ENCODE measurements around the gene EIF1.
"Not testable (repeated sequence)": the region's sequence is repeated elsewhere in the genome, so short reads cannot be mapped to it uniquely, and the experiment has no call there.

Gene EIF1

DNA sequence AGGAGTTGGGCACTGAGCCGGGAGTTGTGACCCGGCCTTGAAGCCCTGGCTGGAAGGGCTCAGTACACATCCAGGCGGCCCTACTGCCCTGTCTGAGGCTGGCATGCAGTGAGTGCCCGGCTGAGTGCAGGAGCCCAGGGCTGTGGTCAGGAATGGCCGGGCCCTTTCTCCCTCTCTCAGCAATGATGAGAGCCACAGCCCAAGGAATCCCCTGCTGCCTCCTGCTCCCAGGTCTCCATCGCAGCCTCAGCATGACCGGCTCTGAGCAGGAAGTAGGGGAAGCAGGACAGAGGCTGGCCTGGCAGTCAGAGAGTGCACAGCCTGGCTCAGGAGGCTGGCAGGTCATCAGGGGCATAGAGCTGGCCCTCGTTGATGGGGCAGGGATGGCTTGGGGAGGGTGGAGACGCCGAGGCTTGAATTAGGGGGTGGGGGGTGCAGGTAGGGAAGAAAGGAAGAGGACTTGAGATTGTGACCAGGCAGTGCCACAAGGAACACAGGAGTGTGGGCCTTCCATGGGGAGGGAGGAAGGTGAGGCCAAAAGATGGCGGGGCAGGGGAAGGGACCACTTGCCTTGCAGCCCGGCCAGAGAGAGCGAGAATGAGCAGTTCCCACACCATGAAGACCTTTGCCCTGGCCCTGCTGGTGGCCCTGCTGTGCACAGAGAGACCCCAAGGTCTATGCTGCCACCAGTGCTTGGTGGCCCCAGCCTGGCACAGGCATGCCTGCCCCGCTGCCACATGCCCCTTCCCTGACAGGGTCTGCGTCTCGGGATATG, 32.2 kb upstream of the EIF1 start:
- DNase-seq, result no peak

DNA sequence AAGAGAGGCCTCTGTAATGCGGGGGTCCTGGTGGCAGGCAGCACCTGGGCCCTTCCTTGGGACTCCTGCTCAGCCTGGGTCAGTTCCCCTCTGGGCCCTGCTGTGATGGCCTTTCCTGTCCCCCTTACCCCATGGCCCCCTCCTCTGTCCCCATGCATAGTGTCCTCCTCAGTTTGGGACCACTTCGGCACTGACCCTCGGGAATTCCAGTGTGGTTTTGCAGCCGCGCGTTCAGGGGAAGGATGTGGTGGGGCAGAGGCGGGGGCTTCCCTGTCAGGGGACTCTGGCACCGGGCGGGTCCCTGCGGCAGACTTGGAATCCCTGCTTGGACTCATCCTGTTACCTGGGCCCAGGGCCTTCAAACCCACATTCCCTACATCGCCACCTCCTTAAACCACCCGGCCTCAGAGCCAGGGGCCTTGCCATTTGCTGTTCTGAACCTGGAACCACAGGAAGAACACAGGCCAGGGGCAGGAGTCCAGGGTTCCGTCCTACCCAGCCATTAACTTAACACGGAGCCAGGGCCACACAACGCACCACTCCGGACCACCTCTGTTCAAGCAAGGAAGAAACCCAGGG, 31.4 kb upstream of the EIF1 start:
- no peak for DNase-seq

DNA sequence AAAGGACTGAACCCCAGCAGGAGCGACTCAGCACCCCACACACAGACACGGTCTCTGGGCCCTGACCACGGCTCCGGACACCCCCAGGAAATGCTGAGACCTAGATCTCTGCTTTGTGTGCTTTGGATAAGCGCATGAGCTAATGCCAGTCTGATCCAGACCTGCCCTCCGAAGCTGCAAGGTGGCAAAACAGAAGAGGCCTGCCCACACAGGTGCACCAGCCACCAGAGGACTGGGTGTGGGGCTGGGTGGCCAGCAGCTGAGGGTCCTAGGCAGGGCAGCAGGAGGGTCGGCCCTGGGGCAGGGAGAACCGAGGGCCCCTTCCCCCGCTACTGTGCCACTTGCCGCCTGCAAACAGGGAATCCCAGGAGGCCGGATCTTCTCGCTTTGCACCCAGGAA, 30.7 kb upstream of the EIF1 start:
- DNase-seq, result no peak

DNA sequence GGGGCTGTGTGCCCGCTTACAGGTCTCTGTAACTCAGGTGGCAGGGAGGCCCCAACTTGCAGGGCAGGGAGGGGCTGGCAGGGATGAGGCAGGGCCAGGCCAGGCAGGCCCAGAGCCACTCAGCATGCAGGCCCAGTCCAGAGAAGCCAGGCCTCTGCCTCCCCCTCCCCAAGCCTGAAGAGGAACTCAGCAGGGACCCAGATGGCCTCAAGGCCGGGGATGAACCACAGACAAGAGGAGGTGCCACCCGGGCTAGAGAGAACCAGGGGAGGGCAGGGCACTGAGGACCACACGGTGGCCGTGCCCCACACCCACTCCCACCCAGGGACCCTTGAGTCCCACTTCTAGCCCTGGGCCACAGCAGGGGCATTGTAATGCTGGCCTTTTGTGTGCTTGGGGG, 29.8 kb upstream of the EIF1 start:
- no peak for DNase-seq

DNA sequence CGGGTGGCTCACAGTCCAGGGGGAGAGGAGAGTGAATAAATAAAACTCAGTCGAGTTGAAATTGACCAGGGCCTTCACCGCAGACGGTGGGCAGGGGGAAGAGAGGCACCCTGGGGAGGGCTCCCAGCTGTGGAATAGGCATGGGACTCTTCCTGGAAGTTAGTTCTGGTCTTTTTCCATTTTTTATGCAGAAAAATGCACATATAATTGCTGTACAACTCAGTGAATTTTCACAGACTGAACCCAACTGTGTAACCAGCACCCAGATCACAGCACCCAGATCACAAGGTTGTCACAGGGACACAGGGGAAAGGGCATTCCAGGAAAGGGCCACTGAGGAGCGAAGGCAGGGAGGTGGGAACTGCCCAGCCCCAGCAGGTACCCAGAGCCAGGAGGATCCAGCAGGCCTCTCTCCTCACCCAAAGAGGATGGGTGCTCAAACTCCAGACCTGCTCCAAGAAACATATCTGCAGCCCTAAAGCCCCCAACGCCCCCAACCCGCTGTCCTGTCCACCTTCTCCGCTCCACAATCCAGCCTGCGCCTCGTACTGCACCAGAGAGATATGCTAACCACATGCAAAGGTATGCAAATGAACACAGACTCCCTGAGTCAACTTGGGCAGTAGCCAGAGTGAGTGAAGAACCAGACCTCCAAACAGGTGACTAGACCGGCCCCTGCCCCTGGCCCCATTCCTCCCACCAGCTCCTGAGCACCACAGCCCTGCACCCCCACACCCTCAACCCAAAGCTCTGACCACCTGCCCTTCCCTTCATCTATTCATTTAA, 29.1 kb upstream of the EIF1 start:
- no peak for DNase-seq

DNA sequence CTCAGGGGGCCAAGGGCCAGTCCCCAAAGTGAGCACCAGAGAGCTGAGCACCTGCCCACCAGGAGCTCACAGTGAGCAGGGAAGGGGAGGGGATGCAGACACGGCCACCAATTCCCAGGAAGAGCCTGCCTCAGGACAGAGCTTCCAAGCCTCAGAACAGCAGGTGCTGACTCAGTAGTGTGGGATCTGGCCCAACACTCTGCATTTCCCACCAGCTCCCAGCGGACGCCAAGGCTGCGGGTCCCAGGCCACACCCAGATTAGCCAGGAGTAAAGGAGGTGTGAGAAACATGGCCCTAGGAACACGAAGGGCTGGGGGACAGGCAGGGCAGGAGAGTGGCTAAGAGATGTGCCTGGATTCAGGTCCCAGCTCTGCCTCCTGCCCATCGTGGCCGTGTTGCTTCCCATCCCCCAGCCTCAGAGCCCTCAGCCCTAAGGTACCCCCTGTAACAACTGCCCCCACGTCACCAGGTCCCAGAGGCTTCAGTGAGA, 28.4 kb upstream of the EIF1 start:
- DNase-seq, result no peak

DNA sequence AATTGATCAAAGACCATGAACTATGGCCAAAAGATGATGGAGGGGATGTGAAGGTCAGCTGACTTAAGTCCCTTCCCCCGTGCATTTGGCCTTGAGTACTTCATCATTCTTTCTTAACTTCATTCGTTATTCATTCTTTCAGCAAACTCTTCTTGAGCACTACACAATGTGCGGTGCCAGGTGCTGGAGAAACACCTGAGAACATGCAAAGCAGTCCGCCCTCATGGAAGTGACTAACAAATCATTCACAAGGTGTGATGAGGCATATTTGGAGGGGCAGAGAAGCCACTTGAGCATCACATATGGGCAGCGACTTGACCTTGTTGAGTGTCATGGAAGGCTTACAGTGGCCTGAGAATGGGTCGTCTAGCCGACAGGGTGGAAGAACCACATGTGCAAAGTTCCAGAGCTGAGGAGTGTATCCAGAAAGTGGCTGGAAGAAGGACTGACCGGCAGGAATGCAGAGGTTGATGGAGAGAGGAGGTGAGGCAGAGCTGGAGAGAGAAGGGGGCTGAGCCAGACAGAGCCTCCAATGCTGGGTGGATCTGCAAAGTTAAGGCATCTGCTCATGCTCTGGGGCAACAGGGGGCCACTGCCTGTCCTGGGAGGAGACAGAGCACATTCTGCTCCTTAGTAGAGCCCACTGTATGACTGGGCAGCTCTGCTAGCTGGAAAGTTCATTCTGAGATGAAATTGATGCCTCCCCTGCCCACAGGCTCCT, 25.1 kb upstream of the EIF1 start:
- DNase-seq, result no peak

DNA sequence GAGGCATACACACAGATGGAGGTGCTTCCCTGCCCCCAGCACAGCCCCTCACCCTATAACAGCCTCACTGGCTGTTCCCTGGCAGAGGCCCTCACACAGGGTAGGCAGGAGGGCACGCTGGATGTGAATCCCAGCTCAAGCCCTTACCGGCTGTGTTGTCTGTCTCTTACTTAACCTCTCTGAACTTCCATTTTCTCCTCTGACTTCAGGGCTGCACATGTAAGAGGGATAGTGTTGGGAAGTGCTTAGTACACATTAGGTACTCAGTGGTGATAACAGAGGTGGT, 24.6 kb upstream of the EIF1 start:
- DNase-seq, result no peak

DNA sequence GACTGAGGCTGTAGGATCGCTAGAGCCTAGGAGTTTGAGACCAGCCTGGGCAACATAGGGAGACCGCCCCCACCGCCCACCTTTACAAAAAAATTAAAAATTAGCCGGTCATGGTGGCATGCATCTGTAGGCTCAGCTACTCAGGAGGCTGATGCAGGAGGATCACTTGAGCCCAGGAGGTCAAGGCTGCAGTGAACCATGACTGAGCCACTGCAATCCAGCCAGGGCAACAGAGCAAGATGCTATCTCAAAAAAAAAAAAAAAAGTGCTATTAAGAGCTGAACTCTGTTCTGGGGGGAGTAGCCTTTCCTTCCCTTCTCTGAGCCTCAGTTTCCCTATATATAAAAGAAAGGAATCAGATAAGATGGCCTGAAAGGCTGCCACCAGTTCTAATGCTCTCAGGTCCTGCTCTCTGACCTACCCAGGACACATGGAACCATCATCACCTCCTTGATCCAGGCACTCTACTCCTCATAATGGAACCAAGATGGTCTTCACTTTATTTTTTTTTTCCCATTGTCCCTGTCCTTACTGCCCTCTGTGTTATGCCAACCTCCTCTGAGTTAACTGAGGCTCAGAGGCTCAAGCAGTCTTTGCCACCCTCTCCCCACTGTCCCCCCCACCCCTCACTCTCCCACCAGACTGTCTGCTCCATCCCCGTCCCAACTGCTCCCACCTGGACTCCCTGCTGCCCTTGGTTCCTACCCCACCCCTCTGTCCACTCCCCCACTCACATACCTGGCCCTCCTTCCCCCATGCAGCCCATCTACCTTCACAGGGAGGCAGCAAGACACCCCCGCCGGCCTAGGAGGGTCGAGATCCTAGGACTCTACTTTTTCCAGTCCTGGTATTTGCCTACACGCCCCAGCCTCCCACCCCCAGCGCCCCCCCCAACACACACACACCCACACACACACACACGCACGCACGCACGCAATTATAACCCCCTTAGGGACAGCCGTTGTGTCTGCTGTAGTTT, 23.8 kb upstream of the EIF1 start:
- DNase-seq, result no peak

DNA sequence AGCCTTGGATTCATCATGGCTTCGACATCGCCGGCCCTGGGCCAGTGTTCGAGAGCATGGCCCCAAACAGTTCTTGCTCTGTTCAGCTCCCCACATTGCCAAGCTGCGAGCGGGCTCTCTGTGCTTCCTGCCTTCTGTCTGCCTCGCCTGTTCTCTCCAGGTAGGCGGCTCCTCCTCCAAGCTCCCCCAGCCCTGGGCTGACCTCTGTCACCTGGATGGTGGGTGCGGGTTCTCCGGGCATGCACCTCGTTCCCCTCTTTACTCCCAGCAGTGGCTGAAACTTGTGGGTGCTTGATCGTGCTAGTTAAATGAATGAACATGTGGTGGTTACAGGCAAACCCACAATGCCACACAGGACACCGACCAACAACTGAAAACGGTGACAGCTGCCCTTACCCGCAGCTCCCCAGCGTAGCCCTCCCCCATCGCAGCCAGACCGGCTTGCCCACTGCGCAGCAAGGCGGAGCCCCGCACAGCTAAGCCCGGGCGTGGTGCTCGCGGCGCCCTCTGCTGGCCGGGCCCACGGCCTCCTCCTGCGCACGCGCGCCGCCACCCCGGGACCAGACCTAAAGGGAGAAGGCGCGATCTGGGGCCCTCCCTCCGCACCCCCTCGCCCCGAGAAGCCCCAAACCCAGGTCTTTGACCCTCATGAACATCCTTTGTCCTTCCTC, 23.0 kb upstream of the EIF1 start:
- DNase-seq, result peak; percentile 92

DNA sequence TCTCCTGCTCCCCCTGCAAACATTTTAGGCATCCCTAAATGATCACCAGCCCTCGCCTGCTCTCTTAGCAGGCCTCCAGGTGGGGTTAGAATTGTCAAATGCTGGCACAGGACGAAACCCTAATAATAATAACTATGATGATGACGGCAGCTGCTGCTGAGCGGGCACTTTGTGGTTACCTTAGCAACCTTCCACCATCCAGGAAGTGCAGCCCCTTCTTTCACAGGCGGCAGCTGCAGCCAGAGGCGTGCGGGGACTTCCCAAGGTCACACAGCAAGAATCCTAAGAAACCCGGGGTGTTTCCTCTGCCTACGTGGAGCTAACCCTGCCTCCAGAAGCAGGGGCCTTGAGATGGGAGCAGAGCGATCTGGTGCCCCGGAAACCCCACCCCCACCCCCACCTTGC, 22.4 kb upstream of the EIF1 start:
- peak; percentile 56 for DNase-seq

DNA sequence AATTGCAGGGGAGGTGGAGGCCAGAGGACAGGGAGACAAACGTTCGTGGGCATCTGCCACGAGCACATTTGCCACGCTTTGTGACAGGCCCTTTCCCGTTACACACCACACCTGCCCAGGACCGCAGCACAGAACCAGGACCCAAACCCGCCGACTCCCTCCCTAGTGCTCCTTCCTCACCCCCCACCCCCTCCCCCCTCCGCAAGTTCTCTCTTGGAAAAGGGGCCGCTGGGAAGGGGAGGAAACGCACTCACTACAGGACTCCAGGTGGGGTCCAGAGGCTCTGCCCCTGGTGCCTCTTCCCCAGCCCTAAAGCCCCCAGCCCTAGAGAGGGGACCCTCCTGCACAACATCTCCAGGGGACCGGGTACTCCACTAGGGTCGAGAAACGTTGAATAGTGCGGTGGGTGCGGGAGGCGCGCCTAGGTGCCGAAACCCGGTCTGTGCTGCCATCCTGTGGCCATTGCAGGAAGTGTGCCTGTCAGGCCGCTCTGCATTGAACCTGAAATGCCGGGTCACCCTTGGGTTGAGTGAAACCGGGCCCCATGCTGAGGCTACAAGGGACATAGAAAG, 21.9 kb upstream of the EIF1 start:
- peak; percentile 92 for DNase-seq

DNA sequence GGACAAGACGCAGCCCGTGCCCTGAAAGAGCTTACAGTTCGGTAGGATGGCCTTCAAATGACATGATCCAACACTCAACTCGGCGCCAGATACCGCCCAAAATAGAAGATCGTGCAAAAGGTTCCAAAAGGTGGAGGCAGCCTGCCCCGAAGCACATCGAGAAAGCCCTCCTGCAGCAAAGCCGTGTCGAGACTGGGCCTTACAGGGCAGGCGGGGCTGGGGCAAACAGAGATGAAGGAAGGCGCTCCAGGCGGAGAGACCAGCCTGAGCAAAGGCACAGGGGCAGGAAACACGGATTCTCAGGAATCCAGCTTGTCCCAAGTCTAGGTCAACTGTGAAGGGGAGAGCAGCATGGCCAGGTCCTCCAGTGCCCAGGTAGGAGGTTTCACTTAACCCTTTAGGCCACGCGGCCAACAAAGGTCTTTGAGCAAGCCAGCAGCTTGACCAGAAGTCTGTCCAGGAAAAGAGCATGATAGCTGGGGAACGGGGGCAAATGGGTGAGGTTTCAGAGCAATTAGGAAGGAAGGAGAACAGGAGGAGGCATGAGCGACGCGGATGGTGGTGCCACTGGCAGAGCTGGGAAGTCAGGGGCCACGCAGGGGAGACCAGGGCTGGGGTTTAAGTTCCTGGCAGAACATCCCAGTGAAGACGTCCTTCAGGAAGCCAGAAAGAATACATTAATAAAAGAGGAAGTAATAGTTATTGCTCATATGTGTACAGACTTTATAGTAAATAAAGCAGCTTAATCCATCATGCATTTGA, 21.2 kb upstream of the EIF1 start:
- DNase-seq, result no peak

DNA sequence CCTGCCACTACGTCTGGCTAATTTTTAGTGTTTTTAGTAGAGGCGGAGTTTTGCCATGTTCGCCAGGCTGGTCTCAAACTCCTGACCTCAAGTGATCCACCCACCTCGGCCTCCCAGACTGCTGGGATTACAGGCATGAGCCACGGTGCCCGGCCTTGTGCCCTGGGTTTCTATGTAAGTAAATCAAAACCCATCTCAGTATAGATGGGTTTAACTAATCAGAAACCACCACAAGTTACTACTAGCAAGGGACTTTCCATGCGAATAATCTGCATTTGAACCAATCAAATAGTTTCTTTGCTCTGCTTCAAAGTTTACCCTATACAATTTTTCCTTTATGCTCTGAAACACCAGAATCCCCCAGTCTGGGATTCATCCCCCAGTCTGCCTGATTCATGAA, 16.5 kb upstream of the EIF1 start:
- no peak for DNase-seq

DNA sequence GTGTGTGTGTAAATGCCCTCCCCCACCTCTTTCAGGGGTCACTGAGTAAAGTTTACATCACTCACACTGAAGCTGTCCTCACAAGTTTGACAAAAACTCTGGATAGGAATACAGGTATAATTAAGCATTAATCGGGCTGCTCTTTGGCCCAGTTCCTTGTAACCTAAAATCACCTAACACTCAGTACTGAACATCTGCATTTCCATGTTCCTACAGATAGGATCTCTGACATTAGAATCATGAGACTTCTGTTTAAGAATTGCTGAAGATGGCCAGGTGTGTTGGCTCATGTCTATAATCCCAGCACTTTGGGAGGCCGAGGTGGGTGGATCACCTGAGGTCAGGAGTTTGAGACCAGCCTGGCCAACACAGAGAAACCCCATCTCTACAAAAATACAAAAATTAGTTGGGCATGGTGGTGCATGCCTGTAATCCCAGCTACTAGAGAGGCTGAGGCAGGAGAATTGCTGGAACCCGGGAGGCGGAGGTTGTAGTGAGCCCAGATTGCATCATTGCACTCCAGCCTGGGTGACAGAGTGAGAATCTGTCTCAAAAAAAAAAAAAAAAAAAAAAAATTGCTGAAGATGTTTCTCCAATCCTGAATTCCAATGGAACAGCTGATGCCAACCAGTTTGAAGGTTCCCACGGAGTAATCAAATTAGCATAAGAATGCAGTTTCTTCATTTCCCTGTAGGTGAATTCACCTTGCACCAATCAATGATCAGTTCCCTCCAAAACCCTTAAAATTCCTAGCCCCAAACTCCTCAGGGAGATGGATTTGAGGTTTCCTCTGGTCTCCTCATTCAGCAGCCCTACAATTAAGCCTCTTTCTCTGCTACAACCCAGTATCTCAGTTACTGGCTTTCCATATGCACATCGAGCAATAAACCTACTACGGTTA, 13.3 kb upstream of the EIF1 start:
- DNase-seq, result not testable (repeated sequence)

DNA sequence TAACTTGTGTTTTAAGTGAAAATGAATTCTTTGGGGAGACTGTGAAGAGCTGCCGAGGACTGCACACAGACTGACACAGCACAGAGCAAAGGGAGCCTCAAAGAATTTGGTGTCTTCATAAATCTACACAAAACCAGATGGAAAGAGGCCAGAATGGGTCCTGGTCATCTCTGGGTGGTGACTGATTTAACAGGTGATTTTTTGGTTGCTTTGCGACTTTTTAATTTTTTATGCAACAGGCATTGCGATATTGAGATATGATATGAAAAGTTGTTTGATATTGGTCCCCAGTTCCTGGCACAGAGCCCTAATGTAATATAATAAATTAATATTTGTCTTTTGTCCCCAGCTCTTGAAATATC, 12.6 kb upstream of the EIF1 start:
- DNase-seq, result no peak

DNA sequence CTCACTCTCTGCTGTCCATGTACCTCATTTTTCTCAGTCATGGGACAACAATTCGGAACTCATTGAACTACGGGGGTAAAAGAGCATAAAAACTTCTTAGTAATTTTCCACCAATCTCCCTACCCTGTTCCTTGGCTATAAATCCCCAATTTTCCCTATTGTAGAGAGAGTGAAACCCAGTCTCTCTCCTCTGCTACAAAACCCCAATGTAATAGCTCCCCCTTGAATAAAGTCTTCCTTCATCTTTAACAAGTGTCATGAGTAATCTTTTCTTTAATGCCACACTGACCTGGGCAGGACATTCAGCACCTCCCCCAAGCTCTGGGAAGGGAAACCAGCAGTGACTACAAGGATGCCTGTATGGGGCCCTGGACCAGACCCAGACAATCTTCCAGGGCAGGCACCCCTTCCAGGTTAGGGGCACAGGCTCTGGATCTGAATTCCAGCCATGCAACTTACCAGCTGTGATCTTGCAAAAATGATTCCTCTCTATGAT, 10.2 kb upstream of the EIF1 start:
- DNase-seq, result peak; percentile 22

DNA sequence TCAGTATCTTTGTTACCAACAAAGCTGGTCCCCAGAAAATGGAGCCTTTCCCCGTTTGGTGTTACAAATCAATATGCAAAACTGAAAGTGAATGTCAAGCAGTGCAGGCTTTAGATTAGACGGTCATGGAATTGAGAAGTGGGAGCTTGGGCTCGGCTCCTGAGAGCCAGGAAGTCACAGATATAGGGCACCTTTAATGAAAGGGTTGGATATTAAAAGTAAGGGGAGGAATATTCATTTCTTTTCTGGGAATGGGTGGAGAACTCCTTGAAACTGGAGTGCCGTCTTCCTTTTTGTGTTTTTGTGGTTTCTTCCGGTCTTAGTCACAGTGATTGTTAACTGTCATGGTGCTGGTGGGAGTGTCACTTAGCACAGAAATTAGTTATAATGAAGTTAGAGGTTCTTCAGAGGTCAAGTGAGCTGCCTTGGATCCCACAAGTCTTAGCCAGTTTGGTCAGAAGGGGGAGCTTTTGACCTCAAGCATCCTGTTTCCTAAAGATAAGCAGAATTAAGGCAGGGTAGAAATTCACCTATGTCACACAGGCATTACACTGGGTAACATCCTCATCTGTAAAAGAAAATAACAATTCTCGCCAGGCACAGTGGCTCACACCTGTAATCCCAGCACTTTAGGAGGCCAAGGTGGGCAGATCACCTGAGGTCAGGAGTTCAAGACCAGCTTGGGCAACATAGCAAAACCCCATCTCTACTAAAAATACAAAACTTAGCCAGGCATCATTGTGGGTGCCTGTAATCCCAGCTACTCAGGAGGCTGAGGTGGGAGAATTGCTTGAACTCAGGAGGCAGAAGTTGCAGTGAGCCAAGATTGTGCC, 9.6 kb upstream of the EIF1 start:
- DNase-seq, result peak; percentile 72

Data from CD4-positive, alpha-beta T cell treated with Interleukin-17A for 4 hours (primary cell).